ENCODE data around the gene NSD2. TPM values are rescaled to one million over a fixed set of nuclear protein-coding genes. Genes with fewer than 3 reads are reported as not detected.

NSD2 gene
- total and polyA plus RNA-seq, 9 of the 15 experiments (the other 6 are each of a cell fraction or from before 2014, with no cell fraction given), result 6.4 to 126 (median 58.8) TPM

DNA sequence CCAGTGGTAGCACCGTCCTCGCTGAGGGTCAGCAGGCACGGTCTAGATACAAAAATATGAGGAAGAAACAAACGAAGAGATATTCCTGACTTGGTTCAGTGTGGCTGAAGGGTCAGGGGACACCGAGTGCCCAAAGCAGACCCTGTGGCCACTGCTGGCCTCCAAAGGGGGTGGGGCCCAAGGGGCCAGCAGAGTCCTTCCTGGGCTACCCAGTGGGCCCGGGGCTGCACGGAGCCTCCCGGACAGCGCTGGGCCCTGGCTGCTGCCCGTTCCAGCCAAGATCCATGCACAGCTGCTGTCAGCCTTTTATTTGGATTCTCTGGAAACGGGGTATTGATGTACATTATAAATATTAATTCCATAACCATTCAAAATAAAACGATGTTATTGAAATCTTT lies 117.1 kb downstream of the NSD2 start:
- Histone ChIP-seq H3K9me3 (replicated peaks; ENCODE audit: control insufficient read depth, insufficient read depth, low read depth, low read length) (no peaks in the 10 kb centered on the region), H3K27me3 (ENCODE audit: control insufficient read depth in 2 of 2, insufficient read depth in 2 of 2, low read length in 2 of 2) (no peaks in the 10 kb centered on the region)
- intact Hi-C loops (cut with micrococcal nuclease), result no loop called here

More for the DNA sequence above, 117.1 kb downstream of the NSD2 start:
- H4K20me1 ChIP-seq (replicated peaks; ENCODE audit: control insufficient read depth, insufficient read depth, low read length), result no peaks in the 10 kb centered on the region; the same call in 1 of the 2 replicates
- peaks cover 3% of the 10 kb centered on the region for H3K9me1 ChIP-seq (ENCODE audit: control insufficient read depth, insufficient read depth, low read length)
- no TSS peak for BruUV-seq (replicated peaks)
- CTCF ChIA-PET (ENCODE audit: low intra/inter-chr PET ratio), result no interaction called here
- 91% methylated on average over 12 of the region's 12 CpGs for WGBS (ENCODE audit: insufficient coverage, low coverage, missing lambda C conversion rate)
- TF ChIP-seq, protein P1, sequence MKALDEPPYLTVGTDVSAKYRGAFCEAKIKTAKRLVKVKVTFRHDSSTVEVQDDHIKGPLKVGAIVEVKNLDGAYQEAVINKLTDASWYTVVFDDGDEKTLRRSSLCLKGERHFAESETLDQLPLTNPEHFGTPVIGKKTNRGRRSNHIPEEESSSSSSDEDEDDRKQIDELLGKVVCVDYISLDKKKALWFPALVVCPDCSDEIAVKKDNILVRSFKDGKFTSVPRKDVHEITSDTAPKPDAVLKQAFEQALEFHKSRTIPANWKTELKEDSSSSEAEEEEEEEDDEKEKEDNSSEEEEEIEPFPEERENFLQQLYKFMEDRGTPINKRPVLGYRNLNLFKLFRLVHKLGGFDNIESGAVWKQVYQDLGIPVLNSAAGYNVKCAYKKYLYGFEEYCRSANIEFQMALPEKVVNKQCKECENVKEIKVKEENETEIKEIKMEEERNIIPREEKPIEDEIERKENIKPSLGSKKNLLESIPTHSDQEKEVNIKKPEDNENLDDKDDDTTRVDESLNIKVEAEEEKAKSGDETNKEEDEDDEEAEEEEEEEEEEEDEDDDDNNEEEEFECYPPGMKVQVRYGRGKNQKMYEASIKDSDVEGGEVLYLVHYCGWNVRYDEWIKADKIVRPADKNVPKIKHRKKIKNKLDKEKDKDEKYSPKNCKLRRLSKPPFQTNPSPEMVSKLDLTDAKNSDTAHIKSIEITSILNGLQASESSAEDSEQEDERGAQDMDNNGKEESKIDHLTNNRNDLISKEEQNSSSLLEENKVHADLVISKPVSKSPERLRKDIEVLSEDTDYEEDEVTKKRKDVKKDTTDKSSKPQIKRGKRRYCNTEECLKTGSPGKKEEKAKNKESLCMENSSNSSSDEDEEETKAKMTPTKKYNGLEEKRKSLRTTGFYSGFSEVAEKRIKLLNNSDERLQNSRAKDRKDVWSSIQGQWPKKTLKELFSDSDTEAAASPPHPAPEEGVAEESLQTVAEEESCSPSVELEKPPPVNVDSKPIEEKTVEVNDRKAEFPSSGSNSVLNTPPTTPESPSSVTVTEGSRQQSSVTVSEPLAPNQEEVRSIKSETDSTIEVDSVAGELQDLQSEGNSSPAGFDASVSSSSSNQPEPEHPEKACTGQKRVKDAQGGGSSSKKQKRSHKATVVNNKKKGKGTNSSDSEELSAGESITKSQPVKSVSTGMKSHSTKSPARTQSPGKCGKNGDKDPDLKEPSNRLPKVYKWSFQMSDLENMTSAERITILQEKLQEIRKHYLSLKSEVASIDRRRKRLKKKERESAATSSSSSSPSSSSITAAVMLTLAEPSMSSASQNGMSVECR (CRISPR knock-in tag; IDR thresholded peaks at IDR 0.05), result no peak
- TF ChIP-seq CBX3 (IDR thresholded peaks at IDR 0.05; ENCODE audit: borderline replicate concordance in 1 of 2, low read length in 2 of 2) (no peak), EGR1 (conservative IDR thresholded peaks at IDR 0.05) (no peak), ZNF57 (CRISPR knock-in tag; IDR thresholded peaks at IDR 0.05) (no peak), BHLHE40 (IDR thresholded peaks at IDR 0.05; ENCODE audit: low read length) (no peak)
- in situ Hi-C loops (cut with MboI), result no loop called here
- DNase-seq (ENCODE audit: extremely low read depth in 1 of 4, low spot score in 3 of 4) (no peak), ATAC-seq (no peak), FAIRE-seq (no peak)
- no peak overlapping the region for H3K4me3 ChIP-seq
- H2AFZ ChIP-seq (ENCODE audit: low read depth, low read length), result no peak overlapping the region
- H3K27ac ChIP-seq (ENCODE audit: extremely low read depth, low read depth, low read length), result no peak overlapping the region
- H3K36me3 ChIP-seq (ENCODE audit: control insufficient read depth, insufficient read depth, low read length), result peaks cover 86% of the 10 kb centered on the region; the same call in 2 of the 3 replicates
- POLR2A ChIA-PET, result interaction anchor here (0.6 to 1.0 kb wide), 5 partner anchors 11 to 196 kb away, joined by 3 to 4 read pairs (median 3); partner anchors contain the start of gene NELFA
- H3K4me1 ChIP-seq (replicated peaks in 1 of 2; ENCODE audit: control insufficient read depth in 2 of 2, insufficient read depth in 2 of 2, low read length in 2 of 2), result peaks cover 0 to 56% of the 10 kb centered on the region in 2 experiments; a peak in 2 of 5 replicates
- no peak overlapping the region for H3K4me2 ChIP-seq (ENCODE audit: insufficient read depth, low read length)
- no peak overlapping the region for H3K9ac ChIP-seq (ENCODE audit: insufficient read depth in 1 of 2, low read depth in 2 of 2, low read length in 2 of 2)
- H3K79me2 ChIP-seq (ENCODE audit: control insufficient read depth, insufficient read depth, low read length), result peaks cover 27% of the 10 kb centered on the region

Measured in K562 (cell line).